HG02852 (cell line): ENCODE measurements around the gene SULT1E1.

ENCODE experiments used
- ATAC-seq: cut with Tn5 transposase; IDR thresholded peaks from one replicate; pipeline ENCODE4 v1.9.1; 2021; ENCODE audit warnings: mild to moderate bottlenecking, moderate library complexity; ENCODE audit not compliant: unreplicated experiment

Gene SULT1E1

DNA sequence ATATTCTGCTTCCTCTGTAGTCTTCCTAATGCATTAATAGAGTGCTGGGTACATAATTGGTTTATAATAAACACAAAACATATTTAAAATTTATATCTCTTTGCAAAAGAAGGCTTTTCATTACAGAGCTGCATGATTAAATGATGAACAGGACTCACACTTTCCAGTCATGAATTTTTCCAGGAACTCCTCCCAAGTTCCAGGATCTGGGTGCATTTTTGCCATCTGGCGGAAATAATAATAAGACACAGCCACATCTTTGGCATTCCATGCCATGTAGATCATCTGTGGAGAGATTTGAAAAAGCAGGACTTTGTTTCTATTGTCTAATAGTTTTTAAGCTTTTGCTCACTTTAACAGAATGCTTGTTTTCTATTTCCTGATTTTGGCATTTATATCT is 59.3 kb downstream of the SULT1E1 start:
- no peak for ATAC-seq

DNA sequence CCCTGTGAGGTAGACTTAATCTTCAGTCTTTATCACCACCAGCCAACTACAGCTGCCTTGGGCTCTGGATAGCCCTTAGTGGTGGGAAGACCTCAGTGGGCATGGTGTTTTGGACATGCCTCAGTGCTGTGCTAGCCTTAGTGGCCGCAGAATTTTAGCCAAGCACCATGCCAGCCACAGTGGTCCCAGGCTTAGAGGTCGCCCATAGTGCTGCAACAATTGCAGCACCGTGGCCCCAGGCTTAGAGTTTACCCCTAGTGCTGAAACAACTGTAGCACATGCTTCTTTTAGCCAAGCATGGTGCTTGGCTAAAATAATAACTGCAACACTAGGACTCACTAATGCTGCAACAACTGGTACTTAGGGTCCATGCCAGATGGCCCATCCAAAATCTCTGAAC is 60.6 kb downstream of the SULT1E1 start:
- no peak for ATAC-seq

DNA sequence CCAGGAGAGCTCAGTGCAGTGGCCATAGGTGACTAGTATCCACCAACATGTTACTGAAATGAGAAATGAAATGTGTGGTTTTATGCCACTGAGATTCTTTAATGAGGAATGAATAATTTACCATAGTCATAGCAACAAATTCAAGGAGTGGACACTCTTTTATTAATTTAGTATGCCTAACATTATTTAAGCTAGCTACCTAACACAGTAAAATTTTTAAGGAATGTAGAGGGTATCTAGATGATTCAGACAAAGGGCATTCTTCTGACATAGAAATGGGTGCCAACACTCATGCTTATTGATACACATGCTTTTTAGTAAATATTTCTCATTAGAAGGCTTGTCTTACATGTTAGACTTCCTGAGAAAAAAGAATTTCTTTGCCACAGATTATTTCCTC is 66.2 kb downstream of the SULT1E1 start:
- no peak for ATAC-seq
